CD1c-positive myeloid dendritic cell (primary cell): Measurements from ENCODE around the gene TEDC2.

Source experiments
- DNase-seq: peaks from one replicate; pipeline ENCODE4 v3.0.0-alpha.2; 2016; ENCODE audit errors: extremely low spot score

TEDC2 gene

GRCh38 chr16:2512735-2513404 lies 53.0 kb downstream of the TEDC2 start:
- DNase-seq, result no peak

GRCh38 chr16:2513405-2514332 lies 53.8 kb downstream of the TEDC2 start, which contains the start of gene ATP6V0C:
ATP6V0C (plus strand) TSS chr16:2513952; CDS start chr16:2514104, 152 bp downstream.
- DNase-seq, result peak; percentile 95
